K562 (cell line): ENCODE measurements around the gene GATAD2B.

Experiments used
- CTCF ChIP-seq, 3 experiments: IDR thresholded peaks in 2 of 3; conservative IDR thresholded peaks in 1 of 3; 2 replicates each; pipeline ENCODE4 v1.5.1; 2011 to 2012; ENCODE audit warnings: low read length in 3 of 3, mild to moderate bottlenecking in 3 of 3, control low read depth in 2 of 3, improper control_type of control experiment in 1 of 3, inconsistent platforms in 1 of 3, low read depth in 1 of 3, mixed read lengths in 1 of 3, moderate library complexity in 1 of 3; ENCODE audit not compliant: insufficient read depth in 2 of 3
- ELF1 ChIP-seq: fragments of 200-800 bp; sonication (Bioruptor generic); IDR thresholded peaks from 2 replicates; pipeline ENCODE4 v1.6.1; 2016; ENCODE audit warnings: missing genetic modification characterization, missing compliant biosample characterization
- EP300 ChIP-seq: IDR thresholded peaks from 2 replicates; pipeline ENCODE4 v1.6.1; 2012; ENCODE audit warnings: low read length, improper control_type of control experiment
- EZH2 ChIP-seq: IDR thresholded peaks from 2 replicates; pipeline ENCODE4 v1.6.1; 2012; ENCODE audit warnings: low read depth, mild to moderate bottlenecking, inconsistent platforms, low read length, borderline replicate concordance
- NR3C1 ChIP-seq: sonication (generic); formaldehyde crosslinking; IDR thresholded peaks from 2 replicates; pipeline ENCODE4 v1.8.1; 2022; ENCODE audit warnings: missing genetic modification reagents
- POLR2A ChIP-seq: fragments of 450-650 bp; conservative IDR thresholded peaks from 2 replicates; pipeline ENCODE4 v1.6.1; 2016
- RCOR1 ChIP-seq, 2 experiments: IDR thresholded peaks; 2 replicates each; pipeline ENCODE4 v1.6.1; 2012; ENCODE audit warnings: low read depth in 2 of 2, low read length in 2 of 2, borderline replicate concordance in 1 of 2, improper control_type of control experiment in 1 of 2
- TF ChIP-seq, protein P1 (sequence below): fragments of 450-650 bp; IDR thresholded peaks from 2 replicates; pipeline ENCODE4 v1.6.1; 2017; ENCODE audit warnings: antibody characterized with exemption

DNA sequence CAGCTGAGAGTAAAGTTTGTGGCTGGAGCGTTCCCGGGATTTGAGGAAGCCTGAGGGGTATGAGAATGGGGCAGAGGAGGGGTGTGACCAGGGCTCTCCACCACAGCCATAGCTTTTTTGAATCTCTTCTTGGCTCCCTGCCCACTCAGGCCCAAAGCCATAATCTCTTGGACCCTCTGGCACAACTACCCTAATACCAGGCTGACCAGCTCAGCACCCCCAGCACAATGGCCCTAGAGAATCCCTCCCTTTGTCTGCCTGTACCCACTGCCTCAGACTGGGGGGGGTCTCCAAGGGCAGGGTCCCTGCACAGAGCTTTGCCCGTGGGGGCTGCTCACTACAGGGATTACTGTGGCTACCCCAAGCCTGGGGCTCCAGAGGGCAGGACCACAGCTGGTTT is 16.2 kb upstream of the GATAD2B start:
- no peak for TF ChIP-seq ELF1
- TF ChIP-seq RCOR1 (IDR thresholded peaks at IDR 0.05; ENCODE audit: borderline replicate concordance in 1 of 2, low read depth in 2 of 2, low read length in 2 of 2): no peak
- TF ChIP-seq EP300: no peak
- TF ChIP-seq NR3C1 (CRISPR knock-in tag): no peak
- TF ChIP-seq, protein P1, sequence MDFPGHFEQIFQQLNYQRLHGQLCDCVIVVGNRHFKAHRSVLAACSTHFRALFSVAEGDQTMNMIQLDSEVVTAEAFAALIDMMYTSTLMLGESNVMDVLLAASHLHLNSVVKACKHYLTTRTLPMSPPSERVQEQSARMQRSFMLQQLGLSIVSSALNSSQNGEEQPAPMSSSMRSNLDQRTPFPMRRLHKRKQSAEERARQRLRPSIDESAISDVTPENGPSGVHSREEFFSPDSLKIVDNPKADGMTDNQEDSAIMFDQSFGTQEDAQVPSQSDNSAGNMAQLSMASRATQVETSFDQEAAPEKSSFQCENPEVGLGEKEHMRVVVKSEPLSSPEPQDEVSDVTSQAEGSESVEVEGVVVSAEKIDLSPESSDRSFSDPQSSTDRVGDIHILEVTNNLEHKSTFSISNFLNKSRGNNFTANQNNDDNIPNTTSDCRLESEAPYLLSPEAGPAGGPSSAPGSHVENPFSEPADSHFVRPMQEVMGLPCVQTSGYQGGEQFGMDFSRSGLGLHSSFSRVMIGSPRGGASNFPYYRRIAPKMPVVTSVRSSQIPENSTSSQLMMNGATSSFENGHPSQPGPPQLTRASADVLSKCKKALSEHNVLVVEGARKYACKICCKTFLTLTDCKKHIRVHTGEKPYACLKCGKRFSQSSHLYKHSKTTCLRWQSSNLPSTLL: no peak
- no peak for TF ChIP-seq POLR2A
- no peak for TF ChIP-seq CTCF (IDR thresholded peaks at IDR 0.05 in 2 of 3, conservative IDR thresholded peaks at IDR 0.05 in 1 of 3; ENCODE audit: insufficient read depth in 2 of 3, low read depth in 1 of 3, low read length in 3 of 3)
- no peak for TF ChIP-seq EZH2
